Measurements from ENCODE around the gene RFLNA. TPM values are rescaled to one million over a fixed set of nuclear protein-coding genes. Genes with fewer than 3 reads are reported as not detected.
A peak's percentile ranks its signal among the peaks of the same experiment; 100 is the strongest.

RFLNA gene
- total and polyA plus RNA-seq, 4 donors: 0.40 to 1.8 (median 1.4) TPM

- no peak for ATAC-seq (ENCODE audit: insufficient read depth, low FRiP score)
- 23 to 25% methylated on average over 23 of the region's 23 CpGs for WGBS, 2 donors
- Histone ChIP-seq H3K4me3 (no peak overlapping the region), H3K9me3 (ENCODE audit: control insufficient read depth in 4 of 4, insufficient read depth in 3 of 4, low read length in 3 of 4) (no peaks in the 10 kb centered on the region), H3K4me1 (ENCODE audit: control insufficient read depth in 5 of 5, insufficient read depth in 5 of 5, low read length in 5 of 5) (peaks cover 0 to 19% (median 0%) of the 10 kb centered on the region in 5 donors), H3K27me3 (ENCODE audit: control insufficient read depth in 3 of 3, insufficient read depth in 3 of 3, low read length in 2 of 3) (peaks cover 0 to 12% (median 0%) of the 10 kb centered on the region in 3 donors), H3K36me3 (ENCODE audit: control insufficient read depth in 4 of 4, insufficient read depth in 4 of 4, low read length in 4 of 4) (no peaks in the 10 kb centered on the region), H3K27ac (ENCODE audit: low read depth in 1 of 2, low read length in 1 of 2) (no peak overlapping the region), H3K9ac (ENCODE audit: insufficient read depth in 1 of 2, low read length in 2 of 2) (no peak overlapping the region)
- no peak for TF ChIP-seq CTCF (IDR thresholded peaks at IDR 0.05; ENCODE audit: control extremely low read depth, extremely low read depth)
- DNase-seq: peak; percentile 29 to 53 (median 47)
Observed at GRCh38 chr12:124259154-124260066, 35.5 kb upstream of the RFLNA start.

GRCh38 chr12:124261885-124262284, 33.0 kb upstream of the RFLNA start:
- Histone ChIP-seq H3K9me3 (ENCODE audit: control insufficient read depth in 4 of 4, insufficient read depth in 3 of 4, low read length in 3 of 4) (no peaks in the 10 kb centered on the region), H3K36me3 (ENCODE audit: control insufficient read depth in 4 of 4, insufficient read depth in 4 of 4, low read length in 4 of 4) (no peaks in the 10 kb centered on the region), H3K27me3 (ENCODE audit: control insufficient read depth in 3 of 3, insufficient read depth in 3 of 3, low read length in 2 of 3) (peaks cover 0 to 12% (median 0%) of the 10 kb centered on the region in 3 donors), H3K27ac (ENCODE audit: low read depth in 1 of 2, low read length in 1 of 2) (no peak overlapping the region), H3K9ac (ENCODE audit: insufficient read depth in 1 of 2, low read length in 2 of 2) (no peak overlapping the region), H3K4me1 (ENCODE audit: control insufficient read depth in 5 of 5, insufficient read depth in 5 of 5, low read length in 5 of 5) (peaks cover 0 to 13% (median 0%) of the 10 kb centered on the region in 5 donors), H3K4me3 (no peak overlapping the region)
- DNase-seq (no peak), ATAC-seq (ENCODE audit: insufficient read depth, low FRiP score) (no peak)
- WGBS, 2 donors: 93% methylated on average over 12 of the region's 12 CpGs
- TF ChIP-seq CTCF (IDR thresholded peaks at IDR 0.05; ENCODE audit: control extremely low read depth, extremely low read depth): no peak

- peaks cover 0 to 7% (median 0%) of the 10 kb centered on the region in 5 donors for H3K4me1 ChIP-seq (ENCODE audit: control insufficient read depth in 5 of 5, insufficient read depth in 5 of 5, low read length in 5 of 5)
- no peak overlapping the region for H3K9ac ChIP-seq (ENCODE audit: insufficient read depth in 1 of 2, low read length in 2 of 2)
- peaks cover 0 to 2% (median 0%) of the 10 kb centered on the region in 4 donors for H3K9me3 ChIP-seq (ENCODE audit: control insufficient read depth in 4 of 4, insufficient read depth in 3 of 4, low read length in 3 of 4)
- TF ChIP-seq CTCF (IDR thresholded peaks at IDR 0.05; ENCODE audit: control extremely low read depth, extremely low read depth): no peak
- no peak overlapping the region for H3K27ac ChIP-seq (ENCODE audit: low read depth in 1 of 2, low read length in 1 of 2)
- no peak for ATAC-seq (ENCODE audit: insufficient read depth, low FRiP score)
- WGBS, 2 donors: 94% methylated on average over 10 of the region's 10 CpGs
- H3K4me3 ChIP-seq: no peak overlapping the region
- no peaks in the 10 kb centered on the region for H3K36me3 ChIP-seq (ENCODE audit: control insufficient read depth in 4 of 4, insufficient read depth in 4 of 4, low read length in 4 of 4)
- no peak for DNase-seq
- peaks cover 0 to 2% (median 0%) of the 10 kb centered on the region in 3 donors for H3K27me3 ChIP-seq (ENCODE audit: control insufficient read depth in 3 of 3, insufficient read depth in 3 of 3, low read length in 2 of 3)
Observed at GRCh38 chr12:124264089-124264795, 30.7 kb upstream of the RFLNA start.

Data from lung (tissue), 12 donors.